GM18505 (cell line): ENCODE data around the gene NATD1.

ENCODE experiments used
- ATAC-seq: cut with Tn5 transposase; IDR thresholded peaks from one replicate; pipeline ENCODE4 v1.9.1; 2021; ENCODE audit not compliant: unreplicated experiment
- POLR2A ChIP-seq: IDR thresholded peaks from 4 replicates; pipeline ENCODE4 v1.6.1; 2011; ENCODE audit warnings: borderline replicate concordance; ENCODE audit not compliant: insufficient read depth, insufficient read length; ENCODE audit errors: extremely low read depth

NATD1 gene

DNA sequence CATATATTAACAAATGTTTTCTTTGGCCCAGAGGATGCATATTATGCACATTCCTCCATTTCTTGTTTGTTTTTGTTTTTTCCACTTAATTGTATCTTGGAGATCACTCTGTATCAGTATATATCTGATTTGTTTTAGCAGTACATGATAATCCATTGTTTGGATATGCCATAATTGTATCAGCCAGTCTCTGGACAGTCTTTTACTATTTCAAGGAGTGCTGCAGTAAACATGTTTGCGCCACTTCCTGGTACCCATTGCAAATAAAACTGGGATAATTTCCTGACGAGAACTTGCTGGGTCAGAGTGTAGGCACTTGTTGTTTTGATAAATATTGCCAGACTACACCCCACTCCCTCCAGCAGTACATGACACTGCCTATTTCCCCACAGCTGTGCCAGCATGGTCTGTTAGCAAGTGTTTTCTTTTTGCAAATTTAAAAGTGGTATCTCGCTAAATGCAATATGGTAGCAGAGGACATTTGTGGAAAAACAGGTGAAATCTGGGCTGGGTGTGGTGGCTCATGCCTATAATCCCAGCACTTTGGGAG lies 34.3 kb downstream of the NATD1 start:
- no peak for TF ChIP-seq POLR2A
- no peak for ATAC-seq

- no peak for ATAC-seq
- TF ChIP-seq POLR2A, result no peak
Measured at GRCh38 chr17:21218101-21218500, 35.1 kb downstream of the NATD1 start.

GRCh38 chr17:21217346-21217745 lies 35.9 kb downstream of the NATD1 start:
- ATAC-seq, result no peak
- TF ChIP-seq POLR2A, result no peak

DNA sequence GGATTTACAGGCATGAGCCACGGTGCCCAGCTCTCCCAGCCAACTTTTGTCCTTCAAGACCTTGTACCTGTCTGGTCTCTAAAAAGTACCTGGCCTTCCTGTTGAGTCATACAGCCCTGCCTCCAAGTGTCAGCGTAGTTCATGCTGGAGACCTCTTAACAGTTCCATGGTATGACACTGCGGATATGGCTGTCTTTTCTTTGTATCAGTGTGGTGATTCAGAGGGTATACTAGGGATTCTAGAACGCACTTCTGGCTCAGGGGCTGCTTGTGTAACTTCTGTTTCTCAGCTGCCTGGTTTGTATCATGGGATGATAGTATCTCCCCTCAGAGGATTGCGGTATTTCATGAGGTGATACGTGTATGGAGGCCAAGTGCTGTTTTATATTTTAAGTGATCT lies 37.3 kb downstream of the NATD1 start:
- TF ChIP-seq POLR2A, result no peak
- ATAC-seq, result no peak

DNA sequence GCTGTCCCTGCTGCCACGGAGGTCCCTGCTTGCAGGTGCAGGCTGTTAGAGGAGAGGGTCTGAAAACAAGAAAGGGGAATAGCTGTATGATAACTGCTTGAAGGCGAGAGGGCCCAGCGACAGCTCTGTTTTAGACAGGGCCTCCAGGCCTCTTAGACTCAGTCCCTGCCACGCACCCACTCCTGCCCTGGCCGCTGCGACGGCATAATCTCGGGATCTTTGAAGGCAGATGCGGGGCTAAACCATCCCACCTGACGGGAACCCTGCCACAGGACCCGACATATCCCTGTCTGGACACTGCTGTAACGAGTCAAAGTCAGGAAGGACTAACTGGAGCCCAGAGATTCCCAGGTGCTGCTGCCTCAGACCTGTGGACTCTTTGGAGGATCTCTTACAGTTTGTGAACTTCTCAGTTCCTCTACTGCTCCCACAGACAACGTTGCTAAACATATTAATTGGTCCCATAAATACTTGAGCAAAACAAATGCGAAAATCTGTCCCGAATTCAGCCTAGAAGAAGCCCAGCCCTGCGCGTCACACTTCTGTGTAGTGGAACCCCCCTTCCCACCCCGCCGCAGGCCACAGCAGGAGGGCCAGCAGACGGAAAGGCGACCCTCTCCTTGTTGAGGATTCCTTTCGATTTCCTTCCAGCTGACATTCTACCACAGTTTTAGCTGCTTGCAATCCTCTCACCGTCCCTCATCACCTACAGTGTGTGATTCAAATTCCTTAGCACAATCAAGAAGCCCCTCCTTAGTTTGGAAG lies 38.3 kb downstream of the NATD1 start:
- no peak for TF ChIP-seq POLR2A
- peak; percentile 8 for ATAC-seq

GRCh38 chr17:21214015-21214776 lies 39.0 kb downstream of the NATD1 start, which contains the start of gene TMEM11:
TMEM11 (minus strand) TSS chr17:21214161; CDS start chr17:21214152, 9 bp downstream.
- ATAC-seq, result peak; percentile 90

GRCh38 chr17:21213638-21214014 lies 39.6 kb downstream of the NATD1 start:
- ATAC-seq, result peak; percentile 20
- no peak for TF ChIP-seq POLR2A

More at GRCh38 chr17:21214015-21214776, 39.0 kb downstream of the NATD1 start, which contains the start of gene TMEM11:
- TF ChIP-seq POLR2A, result peak; percentile 81

DNA sequence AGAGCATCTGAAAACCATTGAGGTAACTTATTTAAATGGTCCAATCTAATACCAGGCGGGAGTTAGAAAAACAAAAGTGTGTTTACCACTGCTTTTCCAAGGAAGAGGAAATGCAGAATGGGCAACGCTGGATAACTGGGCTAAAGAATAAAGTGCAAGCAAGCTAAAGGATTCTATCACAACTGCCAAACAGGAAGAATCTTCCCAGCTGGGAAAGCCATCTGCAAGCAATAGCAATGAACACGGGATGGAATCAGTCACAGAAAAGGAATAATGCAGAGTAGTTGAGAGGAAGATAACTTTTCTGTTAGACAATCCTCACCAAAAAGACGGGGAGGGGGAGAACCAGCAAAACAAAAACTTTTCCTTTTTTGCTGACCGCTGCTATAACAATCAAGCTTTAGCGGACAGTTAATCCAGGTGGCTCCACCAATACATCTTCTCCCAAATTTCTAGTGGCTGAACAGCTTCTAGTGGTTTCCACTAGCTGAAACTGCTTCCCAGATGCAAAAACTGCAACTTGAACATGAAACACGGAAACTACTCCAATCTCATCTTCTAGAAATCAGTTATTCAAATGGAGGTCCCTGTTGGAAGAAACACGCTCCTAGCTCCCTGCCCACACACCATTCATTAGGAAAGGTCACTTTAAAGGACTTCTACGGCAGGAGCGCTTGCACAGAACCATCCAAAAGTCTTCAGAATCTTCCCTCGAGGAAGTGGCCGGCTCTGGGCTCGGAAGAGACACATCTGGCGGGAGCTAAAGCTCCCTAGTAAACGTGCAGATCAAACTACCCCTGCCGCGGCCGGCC lies 40.2 kb downstream of the NATD1 start:
- ATAC-seq, result no peak
- no peak for TF ChIP-seq POLR2A

DNA sequence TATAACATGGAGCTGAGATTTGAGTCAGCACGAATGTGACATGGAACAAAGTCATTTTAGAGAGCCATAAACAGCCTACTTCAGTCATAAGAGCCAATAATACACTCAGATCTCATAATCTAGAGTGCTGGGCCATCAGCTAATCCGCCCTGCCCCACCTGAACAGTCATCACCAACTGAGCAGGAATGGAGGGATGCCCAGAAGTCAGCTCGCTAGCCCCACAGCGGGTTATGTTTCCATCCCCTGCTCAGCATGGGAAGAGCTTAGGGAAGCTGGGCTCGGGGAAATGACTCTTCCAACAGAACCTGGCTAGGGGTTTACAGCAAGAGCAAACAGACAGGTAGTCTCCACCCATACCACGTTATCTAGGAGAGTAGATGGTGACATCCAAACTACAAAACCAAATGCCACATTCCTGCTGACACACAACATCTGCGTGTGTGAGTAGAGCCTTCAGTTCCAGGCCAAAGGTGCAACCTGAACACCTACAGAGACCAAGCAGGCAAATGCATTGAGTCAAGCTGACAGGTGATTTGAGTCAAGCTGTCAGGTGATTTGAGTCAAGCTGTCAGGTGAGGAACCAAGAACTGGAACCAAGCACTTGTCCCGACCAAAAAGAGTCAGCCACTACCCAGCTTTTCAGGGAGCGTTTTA lies 41.3 kb downstream of the NATD1 start:
- TF ChIP-seq POLR2A, result no peak
- no peak for ATAC-seq

DNA sequence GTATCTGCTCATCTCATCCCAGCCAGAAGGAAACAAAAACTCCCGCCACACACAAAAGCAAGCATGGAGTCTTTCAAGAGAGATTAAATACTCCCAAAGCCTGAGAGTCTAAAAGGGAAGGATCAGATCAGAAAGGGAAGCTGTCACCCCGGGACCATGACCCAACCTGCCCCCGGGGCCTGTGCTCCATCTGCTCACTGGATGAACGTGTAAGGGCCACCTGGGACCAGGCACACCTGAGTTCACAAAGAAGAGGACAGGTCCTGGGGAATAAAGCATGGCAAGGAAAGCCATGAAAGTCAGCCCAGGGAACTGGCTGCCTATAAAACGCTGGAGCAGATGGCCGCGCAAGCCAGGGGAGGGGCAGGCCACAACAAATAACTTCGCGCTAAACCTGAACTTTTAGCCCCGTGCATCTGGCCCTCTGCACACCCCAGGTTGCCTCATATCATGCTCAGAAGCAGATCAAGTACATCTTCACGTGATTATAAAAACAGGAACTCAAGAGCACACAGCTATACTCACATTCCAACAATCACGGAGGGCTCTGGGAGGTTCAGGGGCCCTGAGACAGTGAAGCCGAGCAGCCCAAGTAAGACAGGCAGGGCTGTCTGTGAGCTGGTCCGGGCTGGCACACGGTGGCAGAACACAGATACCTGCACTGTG lies 42.7 kb downstream of the NATD1 start:
- ATAC-seq, result no peak
- no peak for TF ChIP-seq POLR2A

DNA sequence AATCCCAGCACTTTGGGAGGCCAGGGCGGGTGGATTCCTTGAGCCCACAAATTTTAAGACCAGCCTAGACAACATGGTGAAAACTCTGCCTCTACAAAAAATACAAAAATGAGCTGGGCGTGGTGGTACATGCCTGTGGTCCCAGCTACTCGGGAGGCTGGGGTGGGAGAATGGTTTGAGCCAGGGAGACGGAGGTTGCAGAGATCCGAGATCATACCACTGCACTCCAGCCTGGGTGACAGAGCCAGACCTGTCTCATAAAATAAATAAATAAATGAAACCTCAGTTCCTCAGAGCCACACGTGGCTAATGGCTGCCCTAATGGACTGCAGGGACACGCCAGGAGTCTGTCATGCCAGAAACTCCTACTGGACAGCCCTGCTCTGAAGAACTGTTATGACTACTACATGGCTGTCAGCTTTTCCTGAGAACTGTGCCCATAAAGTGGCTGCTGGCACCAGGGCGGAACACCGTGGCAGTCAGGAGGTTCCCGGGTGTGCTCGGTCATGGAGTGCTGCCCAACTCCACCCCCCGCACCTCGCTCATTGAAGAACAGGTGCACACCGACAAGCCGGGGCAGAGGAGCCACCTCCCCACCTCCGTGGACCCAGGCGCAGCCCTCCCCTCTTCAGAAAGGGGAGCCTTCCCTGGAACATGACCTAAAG lies 43.6 kb downstream of the NATD1 start:
- no peak for TF ChIP-seq POLR2A
- ATAC-seq, result no peak
